Measurements from ENCODE around the gene ATXN7L1.

Gene ATXN7L1, protein sequence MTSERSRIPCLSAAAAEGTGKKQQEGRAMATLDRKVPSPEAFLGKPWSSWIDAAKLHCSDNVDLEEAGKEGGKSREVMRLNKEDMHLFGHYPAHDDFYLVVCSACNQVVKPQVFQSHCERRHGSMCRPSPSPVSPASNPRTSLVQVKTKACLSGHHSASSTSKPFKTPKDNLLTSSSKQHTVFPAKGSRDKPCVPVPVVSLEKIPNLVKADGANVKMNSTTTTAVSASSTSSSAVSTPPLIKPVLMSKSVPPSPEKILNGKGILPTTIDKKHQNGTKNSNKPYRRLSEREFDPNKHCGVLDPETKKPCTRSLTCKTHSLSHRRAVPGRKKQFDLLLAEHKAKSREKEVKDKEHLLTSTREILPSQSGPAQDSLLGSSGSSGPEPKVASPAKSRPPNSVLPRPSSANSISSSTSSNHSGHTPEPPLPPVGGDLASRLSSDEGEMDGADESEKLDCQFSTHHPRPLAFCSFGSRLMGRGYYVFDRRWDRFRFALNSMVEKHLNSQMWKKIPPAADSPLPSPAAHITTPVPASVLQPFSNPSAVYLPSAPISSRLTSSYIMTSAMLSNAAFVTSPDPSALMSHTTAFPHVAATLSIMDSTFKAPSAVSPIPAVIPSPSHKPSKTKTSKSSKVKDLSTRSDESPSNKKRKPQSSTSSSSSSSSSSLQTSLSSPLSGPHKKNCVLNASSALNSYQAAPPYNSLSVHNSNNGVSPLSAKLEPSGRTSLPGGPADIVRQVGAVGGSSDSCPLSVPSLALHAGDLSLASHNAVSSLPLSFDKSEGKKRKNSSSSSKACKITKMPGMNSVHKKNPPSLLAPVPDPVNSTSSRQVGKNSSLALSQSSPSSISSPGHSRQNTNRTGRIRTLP

GRCh38 chr7:105876091-105876963 is at the start of gene ATXN7L1:
TSS of gene ATXN7L1 (minus strand) at chr7:105876599. CDS start at chr7:105876558, 41 bp downstream.
- peak; percentile 92 for DNase-seq

- no peak for DNase-seq
Observed at GRCh38 chr7:105926131-105926530, 49.7 kb upstream of the ATXN7L1 start.

DNA sequence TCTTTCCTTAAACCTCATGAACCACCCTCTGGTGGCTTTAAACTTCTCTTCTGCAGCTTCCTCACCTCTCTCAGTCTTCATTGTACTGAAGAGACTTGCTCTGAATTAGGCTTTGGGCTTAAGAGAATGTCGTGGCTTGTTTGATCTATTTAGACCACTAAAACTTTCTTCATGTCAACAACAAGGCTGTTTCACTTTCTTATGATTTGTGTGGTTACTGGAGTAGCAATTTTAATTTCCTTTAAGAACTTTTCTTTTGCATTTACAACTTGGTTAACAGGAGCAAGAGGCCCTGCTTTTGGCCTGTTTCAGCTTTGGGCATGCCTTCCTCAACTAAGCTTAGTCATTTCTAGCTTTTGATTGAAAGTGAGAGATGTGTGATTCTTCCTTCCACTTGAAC is 48.5 kb upstream of the ATXN7L1 start:
- DNase-seq, result peak; percentile 21

- DNase-seq, result no peak
Observed at GRCh38 chr7:105920766-105921165, 44.4 kb upstream of the ATXN7L1 start.

DNA sequence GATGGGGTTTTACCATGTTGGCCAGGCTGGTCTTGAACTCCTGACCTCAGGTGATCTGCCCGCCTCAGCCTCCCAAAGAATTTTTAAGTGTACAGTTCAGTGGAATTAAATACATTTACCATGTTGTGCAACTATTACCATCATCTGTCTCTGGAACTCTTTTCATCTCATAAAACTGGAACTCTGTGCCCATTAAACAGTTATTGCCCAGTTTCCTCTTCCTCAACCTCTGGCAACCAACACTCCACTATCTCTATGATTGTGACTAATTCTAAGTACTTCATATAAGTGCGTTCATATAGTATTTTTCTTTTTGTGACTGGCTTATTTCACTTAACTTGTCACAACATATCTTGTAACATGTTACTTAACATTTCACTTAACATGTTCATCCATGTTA is 41.3 kb upstream of the ATXN7L1 start:
- no peak for DNase-seq

- no peak for DNase-seq
Observed at GRCh38 chr7:105916603-105917002, 40.2 kb upstream of the ATXN7L1 start.

DNA sequence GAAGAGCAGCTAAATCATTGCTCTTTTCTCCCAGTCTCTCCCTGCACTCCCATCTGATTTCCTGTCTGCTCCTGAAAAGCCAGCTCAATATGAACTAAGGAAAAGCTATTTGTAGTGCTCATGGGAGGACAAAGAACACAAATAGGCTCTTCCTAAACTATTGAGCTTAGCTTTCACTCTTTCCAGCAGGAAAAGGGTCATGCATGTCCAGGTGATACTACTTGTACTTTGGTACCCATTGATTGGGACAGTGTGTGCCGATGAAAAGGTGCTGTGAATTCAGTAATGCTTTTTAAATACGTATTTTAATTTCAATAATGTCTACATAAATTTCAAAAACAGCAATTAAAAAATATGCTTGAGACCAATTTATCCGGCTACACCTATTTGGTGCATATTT is 37.5 kb upstream of the ATXN7L1 start:
- no peak for DNase-seq

DNA sequence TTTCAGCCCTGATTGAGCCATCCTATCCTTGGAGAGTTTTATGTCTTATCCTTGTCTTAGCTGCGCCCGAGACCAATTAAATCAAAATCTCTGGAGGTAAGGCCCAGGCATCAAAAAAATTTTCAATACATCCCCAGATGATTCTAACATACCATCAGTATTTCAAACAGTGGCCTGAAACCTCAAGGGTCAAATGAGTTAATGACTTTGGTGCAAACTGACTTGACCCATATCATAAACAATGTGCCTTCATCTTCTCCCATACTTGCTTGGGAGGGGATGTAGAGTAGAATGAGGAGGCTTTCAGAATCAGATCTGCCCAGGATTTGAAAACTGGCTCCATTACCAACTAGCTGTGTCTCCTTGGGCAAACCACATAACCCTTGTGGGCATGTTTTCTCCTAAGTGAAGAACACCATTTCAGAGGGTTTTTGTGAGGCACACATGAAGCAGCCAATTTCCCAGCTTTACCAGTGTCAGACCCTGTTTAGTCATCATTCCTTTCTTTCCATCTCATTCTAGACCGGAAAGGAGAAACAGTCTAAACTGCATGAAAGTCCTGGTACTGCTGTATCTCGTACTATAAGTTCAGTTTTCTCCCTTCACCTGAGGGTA is 35.7 kb upstream of the ATXN7L1 start:
- DNase-seq, result no peak

- DNase-seq, result no peak
Observed at GRCh38 chr7:105910172-105910571, 33.8 kb upstream of the ATXN7L1 start.

GRCh38 chr7:105909742-105910141 is 33.3 kb upstream of the ATXN7L1 start:
- DNase-seq, result no peak

DNA sequence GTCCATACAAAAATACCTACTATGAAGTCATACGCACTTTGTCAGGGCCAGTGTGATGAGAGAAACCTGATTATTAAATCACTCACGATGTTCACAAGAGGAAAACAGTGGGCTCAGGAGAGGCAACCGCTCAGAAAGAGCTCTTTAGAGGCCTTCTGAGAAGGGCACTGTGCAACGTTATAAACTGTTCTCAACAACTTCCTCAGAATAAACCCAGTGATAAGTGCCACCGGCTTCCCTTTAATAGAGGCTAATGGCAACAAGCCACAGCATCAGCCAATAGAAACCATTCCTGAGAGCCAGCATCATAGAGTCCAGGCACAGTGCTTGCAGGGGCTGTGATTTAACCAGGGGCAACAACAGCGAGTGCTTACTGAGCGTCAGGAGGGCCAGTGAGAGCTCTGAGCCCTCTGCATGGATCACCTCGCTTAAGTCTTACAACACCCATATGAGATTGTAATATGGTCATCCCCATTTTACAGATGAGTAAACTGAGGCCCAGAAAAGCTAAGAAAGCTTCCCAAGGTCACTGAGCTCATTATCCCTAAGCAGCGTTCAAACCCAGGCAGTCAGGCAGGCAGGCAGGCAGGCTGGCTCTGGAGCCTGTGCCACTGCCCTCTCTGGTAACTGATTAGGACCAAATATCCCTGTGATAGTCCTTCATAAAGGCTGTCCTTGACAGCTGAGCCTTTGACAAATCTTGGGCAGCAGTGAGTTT is 30.9 kb upstream of the ATXN7L1 start:
- no peak for DNase-seq

GRCh38 chr7:105906695-105907094 is 30.3 kb upstream of the ATXN7L1 start:
- DNase-seq, result no peak

GRCh38 chr7:105905910-105906568 is 29.6 kb upstream of the ATXN7L1 start:
- DNase-seq, result no peak

DNA sequence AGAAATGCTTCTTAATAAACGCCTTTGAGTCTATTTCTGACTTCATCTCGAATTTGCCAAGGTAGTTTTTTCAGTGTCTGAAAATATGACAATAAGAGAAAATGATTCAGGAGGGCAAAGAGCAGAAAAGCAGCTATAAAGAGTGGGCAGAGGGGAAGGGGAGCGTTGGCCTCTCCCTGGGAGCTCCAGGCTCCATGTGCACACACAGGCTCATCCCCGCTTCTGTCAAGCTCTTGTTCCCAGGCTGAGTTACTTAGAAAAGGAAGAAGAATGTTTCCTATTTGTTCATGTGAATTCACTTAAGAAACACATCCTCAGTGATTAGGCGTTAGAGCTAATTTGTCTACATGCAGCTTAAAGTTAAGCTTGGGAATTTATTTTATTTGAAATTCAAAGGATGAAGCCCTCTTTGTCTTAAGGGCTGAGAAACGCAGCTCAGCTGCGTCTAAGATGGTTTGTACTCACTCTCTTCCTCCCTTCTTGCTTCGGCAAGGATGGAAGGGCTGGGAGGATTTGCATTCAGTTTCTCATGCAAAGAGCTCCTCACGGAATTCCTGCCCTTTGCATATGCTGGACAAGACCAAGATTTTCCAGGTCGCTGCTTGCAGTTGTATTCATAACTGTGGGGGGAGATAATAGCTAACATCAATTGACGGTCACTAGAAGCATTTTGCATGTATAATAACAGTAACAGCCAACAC is 29.0 kb upstream of the ATXN7L1 start:
- no peak for DNase-seq

- no peak for DNase-seq
Observed at GRCh38 chr7:105904064-105904463, 27.7 kb upstream of the ATXN7L1 start.

DNA sequence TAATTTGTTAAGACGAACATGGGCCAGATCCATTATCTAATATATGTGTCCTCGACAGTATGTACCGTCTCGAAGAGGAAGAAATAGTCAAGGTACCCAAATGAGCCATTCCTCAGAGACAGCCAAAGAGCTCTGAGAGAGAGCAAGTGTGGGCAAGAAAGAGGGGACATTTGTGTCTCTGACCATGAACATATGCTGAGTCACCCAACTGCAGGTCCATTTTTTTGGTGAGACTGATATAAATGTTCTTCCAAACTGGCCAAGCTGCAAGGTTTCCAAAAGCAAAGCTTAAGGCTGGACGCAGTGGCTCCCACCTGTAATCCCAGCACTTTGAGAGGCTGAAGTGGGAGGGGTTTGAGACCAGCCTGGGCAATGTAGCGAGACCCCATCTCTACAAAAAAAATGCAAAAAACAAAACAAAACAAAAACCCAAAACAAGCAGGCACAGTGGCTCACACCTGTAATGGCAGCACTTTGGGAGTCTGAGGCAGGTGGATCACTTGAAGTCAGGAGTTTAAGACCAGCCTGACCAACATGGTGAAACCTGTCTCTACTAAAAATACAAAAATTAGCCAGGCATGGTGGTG is 26.0 kb upstream of the ATXN7L1 start:
- no peak for DNase-seq

DNA sequence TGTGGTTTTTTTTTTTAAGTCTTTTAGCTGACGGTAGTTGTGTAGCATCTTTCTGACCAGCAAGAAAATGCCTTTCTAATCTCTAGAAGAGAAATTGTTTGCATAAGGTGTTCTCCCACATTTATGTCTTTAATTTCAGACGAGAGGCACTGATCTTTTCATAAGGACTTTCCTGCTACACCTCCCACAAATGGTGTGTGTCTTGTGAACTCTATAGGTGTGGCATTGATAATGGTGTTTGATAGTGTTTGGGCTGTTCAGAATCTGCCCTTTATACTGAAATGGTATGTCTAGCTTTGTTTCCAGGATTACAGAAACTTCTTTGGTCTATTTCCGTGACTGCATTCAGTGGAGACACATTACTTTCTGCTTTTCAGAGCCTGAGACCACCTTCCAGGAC is 21.6 kb upstream of the ATXN7L1 start:
- no peak for DNase-seq

DNA sequence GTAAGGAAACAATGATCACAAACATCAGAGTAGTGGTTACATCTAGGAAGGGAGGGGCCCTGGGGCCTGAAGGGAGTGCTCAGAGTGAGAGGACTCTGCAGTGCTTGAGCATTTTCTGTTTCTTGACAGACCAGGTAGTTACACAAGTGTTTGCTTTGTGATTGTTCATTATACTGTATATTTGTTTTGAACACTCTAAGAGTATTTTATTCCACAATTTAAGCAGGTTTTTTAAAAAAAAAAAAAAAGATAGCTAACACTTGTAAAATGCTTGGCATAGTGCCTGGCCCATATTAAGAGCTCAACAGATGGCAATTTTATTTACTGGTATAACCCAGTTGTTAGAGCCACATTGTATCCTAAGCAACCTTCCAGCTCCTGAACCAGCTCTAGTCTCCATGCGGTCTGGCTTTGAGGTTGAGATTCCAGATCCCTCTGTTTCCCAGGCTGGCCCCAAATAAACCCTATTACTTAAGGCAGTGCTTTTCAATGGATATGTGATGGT is 20.1 kb upstream of the ATXN7L1 start:
- DNase-seq, result no peak

DNA sequence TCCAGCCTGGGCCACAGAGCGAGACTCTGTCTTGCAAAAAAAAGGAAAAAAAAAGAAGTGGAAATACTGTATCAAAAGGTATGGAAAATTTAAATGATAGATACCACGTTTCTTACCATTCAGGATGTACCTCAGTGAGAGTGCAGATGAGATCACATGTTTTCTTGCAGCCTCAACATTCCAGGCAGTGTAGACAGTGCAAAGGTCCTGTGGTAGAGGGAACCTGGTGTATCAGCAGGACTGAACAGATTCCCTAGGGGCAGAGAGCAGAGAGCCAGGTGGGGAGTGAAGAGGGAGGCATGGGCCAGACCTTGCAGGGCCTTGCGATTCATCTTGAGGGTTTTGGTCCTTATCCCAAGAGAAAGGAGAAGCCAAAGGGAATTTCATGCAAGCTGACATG is 17.7 kb upstream of the ATXN7L1 start:
- DNase-seq, result no peak

- no peak for DNase-seq
Observed at GRCh38 chr7:105892387-105892786, 16.0 kb upstream of the ATXN7L1 start.

All from activated naive CD4-positive, alpha-beta T cell treated with anti-CD3 and anti-CD28 coated beads, Interleukin-2, amount 50 U/mL, for 16 hours (primary cell).